Right lobe of liver (tissue), 4 donors: Measurements from ENCODE around the gene SHMT2.

ENCODE experiments used
- POLR2A ChIP-seq: fragments of 450-650 bp; IDR thresholded peaks from one replicate; pipeline ENCODE4 v1.6.1; 2017; ENCODE audit warnings: antibody characterized with exemption, mild to moderate bottlenecking
- TF ChIP-seq, protein P1 (sequence below), 4 donors: fragments of 200-600 bp in 3 of 4; fragments of 450-650 bp in 1 of 4; IDR thresholded peaks; one replicate each; pipeline versions ENCODE4 v1.5.1 to v1.8.0; 2016 to 2022; ENCODE audit warnings: antibody characterized with exemption in 4 of 4, mild to moderate bottlenecking in 2 of 4
- donor health status: DM: no; HTN: no; CAD: no.
- donor health status: DM: no; HTN: no; CAD: no.
- donor health status: DM: no; HTN: yes; CAD: no.

- TF ChIP-seq, protein P1, sequence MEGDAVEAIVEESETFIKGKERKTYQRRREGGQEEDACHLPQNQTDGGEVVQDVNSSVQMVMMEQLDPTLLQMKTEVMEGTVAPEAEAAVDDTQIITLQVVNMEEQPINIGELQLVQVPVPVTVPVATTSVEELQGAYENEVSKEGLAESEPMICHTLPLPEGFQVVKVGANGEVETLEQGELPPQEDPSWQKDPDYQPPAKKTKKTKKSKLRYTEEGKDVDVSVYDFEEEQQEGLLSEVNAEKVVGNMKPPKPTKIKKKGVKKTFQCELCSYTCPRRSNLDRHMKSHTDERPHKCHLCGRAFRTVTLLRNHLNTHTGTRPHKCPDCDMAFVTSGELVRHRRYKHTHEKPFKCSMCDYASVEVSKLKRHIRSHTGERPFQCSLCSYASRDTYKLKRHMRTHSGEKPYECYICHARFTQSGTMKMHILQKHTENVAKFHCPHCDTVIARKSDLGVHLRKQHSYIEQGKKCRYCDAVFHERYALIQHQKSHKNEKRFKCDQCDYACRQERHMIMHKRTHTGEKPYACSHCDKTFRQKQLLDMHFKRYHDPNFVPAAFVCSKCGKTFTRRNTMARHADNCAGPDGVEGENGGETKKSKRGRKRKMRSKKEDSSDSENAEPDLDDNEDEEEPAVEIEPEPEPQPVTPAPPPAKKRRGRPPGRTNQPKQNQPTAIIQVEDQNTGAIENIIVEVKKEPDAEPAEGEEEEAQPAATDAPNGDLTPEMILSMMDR (IDR thresholded peaks at IDR 0.05): no peak
- TF ChIP-seq POLR2A: no peak
Observed at GRCh38 chr12:57200497-57200896, 29.0 kb upstream of the SHMT2 start.
